NCI-H128 (cell line): Measurements from ENCODE around the gene CCDC102B.
"Not testable (repeated sequence)": the region's sequence is repeated elsewhere in the genome, so short reads cannot be mapped to it uniquely, and the experiment has no call there.

Experiments used
- DNase-seq: peaks from one replicate; lab custom pipeline; 2025; ENCODE audit not compliant: unreplicated experiment; lab: John Stamatoyannopoulos, UW

Gene CCDC102B

DNA sequence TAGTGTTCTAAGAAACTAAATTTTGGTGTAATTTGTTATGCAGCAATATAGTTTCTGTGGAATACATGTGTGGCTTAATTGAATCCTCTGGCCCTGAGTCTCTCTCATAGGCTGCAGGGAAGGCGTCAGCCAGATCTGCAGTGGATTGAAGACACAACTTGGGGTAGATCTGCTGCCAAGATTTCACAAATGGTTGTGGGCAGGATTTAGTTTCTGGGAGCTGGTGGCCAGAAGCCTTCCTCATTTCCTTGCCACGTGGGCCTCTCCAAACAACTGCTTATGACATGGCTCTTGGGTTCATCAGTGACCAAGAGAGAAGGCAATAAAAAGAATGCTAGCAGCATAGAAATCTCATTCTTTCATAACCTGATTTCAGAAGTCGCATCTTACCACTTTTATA lies 28.2 kb downstream of the CCDC102B start:
- DNase-seq: no peak

DNA sequence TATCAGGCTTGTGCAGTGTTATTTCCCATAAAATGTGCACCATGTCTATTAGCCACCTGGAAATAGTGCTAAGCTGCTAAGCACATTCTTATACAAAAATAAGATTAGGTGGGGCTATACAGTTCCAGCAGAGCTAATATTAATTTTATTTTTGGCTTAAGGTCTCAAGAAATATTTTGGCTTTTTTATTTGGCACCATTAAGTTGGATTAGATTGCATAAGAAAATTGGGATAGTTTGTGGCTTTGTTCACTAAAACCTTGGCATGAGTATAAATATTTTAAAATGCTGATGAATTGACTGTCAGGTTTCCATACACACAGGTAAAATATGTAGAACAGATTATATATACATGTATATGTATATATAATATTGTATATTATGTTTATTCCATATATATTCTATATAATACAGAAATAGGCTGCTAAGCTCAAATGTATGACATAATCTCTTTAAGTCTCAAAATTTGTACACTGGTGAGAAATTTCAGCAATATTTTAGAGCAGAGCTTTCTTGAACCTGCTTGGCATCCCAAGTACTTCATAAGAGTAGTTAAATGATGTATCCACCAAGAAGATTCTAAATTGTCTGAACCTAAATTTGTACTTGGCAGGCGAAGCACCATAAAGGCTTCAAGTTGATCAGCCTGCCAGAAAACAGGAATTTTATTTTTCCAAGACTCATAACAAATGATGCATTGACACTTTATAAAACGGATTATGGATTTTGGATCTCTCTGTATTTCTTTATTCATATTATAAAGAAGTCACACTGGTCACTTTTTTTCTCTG lies 32.6 kb downstream of the CCDC102B start:
- no peak for DNase-seq

DNA sequence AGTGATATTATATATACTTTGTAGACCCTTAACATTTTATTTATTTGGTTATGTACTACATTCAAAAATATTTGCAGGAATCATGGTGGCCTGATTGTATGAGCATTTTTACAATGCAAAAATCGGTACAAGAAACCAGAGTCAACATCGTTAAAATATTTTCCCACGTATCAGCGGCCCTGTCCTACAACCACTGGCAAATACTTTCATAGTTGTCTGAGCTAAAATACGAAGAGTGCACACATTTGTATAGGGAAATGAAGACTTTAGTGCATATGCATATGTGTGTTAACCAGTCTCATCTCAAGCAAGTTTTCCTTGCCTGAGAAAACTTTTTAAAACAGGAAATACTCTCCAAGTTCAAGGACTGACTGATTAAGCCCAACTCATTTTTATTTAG lies 35.9 kb downstream of the CCDC102B start:
- no peak for DNase-seq

DNA sequence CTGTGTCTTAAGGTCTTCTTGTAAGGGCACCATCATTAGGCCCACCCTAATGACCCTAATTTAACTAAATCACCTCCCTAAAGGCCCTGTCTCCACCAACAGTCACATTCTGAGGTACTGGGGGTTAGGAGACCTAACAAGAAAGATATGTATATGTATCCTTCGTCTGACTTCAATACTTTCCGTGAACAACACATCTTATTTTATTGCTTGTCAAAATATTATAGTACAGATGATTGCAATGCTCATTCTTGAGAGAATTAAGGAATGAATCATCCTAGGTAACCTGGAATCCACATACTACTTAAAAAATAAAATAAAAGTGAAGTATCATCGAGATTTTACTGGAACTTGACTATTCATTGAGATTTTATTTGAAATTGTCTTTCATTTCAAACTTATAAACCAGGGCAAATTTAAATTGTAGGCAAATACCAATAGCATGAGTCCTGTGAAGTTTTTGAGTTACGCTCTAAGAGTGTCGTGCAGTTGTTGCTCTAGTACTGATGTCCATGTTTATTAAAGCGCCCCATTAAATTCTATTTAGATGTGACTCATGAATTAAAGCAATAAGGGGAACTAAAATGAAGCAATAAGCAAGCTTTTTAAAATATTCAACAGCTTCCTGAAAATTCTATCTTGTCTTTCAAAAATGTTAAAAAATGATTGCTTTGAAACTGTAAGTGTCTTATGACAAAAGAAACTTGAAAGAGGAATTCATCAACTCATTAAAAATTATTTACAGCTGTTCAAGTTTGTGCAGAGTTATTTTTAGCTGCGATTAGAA lies 40.0 kb downstream of the CCDC102B start:
- DNase-seq: no peak

DNA sequence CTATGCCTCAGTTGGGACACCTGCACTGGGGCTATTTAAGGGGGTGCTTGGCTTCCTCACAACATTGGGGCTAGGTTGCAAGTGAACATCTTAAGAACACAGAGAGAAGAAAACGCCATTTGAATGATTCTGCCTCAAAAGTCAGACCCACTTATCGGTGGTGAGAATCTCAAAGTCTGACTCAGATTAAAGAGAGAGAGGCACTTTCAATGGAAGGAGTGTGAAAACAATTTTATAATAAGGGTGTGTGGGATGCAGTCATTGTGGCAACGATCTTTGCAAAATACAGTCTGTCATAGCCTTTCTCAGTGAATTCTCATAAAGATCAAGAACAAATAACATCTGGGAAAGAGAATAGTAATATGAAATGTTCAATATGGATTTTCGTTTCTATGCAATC lies 41.8 kb downstream of the CCDC102B start:
- no peak for DNase-seq

DNA sequence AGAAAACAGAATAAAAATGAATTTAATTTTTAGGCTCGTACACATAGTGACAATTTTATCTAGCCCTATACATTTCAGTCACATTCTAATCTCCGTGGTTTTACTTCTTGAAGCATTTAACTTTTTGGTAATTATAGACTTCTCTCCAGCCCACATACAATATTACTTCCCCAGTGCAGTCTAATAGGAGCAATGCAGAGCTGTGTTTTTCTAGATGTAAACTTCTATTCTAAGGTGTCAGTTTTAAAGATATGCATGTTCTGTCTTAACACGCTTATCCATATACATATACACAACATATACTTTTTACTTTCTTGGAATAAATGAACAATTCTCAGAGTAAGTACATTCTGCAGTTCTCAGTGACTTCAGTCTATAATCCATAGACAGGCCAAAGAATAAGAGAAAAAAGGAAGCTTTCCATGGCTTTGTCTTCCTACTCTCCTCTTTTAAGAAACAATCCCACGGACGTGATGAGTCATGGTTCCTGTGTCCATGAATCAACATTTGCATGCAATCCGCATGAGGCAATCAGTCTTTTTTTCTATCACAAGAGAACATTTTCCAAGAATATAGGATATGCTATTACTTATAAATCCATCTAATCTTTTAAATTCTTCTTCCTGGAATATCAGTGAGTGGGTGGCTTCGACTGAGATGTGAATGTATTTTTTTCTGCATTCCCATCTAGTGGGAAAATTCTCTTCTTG lies 42.8 kb downstream of the CCDC102B start:
- DNase-seq: no peak

DNA sequence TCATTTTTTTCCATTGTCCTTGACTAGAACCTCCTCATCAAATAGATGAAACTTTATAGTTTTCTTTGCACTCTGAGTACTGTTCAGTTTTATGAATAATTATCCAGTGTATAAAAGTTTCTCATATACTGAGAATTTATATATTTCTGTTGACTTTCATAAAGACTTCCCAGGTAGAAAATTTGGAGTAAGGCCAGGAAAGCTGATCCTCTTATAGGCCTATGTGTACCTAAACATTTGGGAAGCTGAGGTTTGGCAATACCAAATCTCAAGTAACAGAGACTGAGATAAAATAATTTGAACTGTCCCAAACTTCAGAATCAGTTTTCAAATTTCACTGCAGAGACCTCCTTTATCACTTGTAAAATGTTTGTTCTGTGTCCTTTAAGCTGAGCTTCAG lies 43.4 kb downstream of the CCDC102B start:
- DNase-seq: no peak

DNA sequence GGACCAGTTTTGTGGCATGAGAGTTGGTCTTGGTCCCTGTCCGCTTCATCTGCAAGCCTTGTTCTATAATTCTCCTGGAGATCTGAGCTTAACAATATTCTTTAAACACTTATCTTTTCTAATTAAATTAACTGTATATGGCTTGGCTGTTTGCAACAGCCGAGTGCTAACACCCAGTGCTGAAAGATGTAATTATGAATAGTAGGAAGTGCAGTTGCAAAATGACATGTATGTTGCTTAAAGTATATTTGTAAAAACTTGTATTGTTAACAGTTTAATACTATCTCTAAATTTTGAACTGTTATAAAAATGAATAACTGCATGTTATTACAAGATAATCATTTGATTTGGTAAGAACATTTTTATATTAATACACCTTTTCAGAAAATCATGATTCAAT lies 45.1 kb downstream of the CCDC102B start:
- DNase-seq: no peak

DNA sequence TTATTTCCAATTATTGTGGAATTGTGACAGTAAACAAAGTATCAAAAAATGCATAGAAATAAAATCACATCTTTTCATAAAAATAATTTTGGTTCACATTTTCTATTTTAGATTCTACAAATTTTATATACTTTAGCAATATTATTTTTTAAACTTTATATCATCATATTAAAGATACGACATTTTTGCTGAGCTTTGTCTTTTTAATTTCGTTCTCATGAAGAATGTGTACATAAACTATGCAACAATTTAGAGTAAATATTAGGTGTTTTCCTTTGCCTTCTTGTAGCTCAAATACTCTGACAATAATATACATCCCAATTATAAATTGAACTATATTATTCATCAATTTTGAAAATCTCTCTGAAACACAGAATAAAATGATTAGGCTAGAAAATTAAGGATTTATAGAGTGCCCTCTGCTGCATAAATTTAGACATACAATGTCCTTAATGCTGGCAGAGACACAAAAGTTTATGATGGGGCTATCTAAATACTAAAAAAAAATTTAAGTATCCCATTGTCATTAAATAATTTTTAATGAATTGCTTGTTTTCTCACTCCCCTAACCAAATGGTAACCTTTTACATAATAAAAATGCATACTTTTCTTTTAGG lies 45.7 kb downstream of the CCDC102B start:
- DNase-seq: no peak

DNA sequence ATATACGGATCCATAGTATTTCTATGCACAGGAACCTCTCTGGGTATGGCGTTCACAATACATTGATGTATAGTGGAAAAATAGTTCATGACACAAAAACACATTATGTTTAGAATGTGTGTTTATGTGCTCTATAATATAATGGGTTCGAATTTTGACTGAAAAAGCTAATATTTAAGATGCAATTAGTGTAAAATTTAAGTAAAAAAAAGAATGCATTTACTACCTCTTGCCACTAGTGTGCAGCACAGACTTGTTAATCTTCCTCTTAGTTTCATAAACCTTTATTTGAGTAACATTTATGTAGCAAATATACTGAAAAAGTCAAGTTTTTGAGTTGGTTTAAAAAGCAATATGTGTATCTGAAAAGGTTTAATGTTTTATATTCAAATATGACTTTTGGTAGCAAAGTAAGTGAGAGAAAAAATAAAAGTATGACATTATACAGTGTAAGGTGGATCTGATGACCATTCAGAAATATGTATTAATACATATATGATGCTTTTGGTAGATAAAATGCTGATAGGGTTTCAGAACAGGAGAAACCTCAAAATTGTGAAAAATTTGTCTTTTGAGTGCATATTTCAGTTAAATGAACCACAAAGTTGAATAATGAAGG lies 49.4 kb downstream of the CCDC102B start:
- DNase-seq: no peak

DNA sequence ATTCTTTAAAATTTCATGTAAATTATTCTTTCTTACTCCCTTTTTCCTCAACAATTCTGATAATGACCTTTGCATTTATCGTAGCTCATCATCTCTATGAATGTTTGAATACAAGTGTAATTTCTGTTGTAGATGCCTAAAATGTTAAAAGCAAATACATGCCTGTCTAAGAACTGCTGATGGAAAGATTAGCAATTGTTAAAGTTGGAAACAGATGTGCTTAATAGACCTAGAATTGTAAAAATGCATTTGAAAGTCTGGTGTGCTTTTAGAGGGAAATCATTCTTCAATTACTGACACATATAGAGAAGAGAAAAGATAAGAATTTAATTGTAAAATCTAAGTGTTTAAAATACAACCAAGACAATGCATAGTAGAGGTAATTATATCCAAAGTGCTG lies 50.4 kb downstream of the CCDC102B start:
- DNase-seq: no peak

DNA sequence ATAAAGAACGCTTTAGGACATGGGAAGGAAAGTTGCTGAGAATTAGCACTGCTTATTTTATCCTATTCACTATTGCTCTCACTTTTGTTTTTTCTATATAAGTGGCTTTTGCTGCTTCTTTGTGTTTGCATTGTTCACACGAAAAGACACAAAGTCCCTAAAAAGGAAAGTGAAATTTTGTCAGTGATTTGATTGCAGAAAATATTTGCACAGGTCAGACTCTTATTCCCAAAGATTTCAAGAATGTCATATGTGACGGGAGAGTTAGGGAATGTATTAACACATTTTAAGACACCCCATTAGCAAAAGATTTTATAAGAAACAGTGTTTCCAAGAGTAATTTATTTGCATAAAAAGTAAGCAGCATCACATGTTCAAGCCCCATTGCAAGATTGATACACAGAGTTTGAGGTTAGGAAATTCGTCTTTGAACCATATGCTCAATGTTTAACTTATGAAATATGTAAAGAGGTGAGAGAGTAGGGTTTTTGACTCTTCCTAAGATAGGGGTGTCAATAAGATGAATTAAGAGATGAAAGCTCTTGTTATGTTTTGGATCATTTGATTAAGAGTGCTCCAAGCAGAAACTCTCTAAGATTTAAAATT lies 57.0 kb downstream of the CCDC102B start:
- no peak for DNase-seq

DNA sequence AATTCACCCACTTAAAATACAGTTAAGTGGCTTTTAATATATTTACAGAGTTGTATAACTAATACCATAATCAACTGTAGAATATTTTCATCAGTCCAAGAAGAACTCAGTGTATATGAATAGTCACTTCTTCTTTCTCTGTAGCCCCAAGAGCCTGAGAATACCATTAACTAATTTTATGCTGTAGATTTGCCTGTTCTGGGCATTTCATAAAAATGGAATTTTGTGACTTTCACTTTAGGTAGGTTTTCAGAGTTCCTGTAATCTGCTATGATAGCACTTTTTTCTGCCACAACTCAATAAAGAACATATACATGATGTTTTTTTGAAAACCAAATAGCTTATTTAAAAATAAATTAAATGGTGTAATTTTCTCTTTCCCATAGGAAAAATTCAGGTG lies 57.6 kb downstream of the CCDC102B start:
- no peak for DNase-seq

DNA sequence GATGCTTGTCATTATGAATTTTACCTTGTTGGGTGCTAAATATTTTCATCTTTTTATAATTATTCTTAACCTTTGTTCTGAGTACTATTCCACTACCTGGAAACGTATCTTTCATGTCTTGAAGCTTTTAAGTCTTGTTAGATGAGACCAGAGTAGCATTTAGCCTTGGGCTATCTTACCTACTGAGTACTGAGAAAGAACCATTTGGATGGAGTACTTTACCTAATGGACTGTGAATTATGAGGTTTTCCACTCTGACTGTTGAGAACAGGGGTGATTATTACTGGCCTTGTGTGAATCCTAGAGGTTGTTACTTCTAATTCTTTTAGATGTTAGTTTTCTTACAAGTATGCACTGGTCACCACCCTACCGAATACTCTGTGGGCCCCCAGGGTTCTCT lies 63.5 kb downstream of the CCDC102B start:
- DNase-seq: no peak

DNA sequence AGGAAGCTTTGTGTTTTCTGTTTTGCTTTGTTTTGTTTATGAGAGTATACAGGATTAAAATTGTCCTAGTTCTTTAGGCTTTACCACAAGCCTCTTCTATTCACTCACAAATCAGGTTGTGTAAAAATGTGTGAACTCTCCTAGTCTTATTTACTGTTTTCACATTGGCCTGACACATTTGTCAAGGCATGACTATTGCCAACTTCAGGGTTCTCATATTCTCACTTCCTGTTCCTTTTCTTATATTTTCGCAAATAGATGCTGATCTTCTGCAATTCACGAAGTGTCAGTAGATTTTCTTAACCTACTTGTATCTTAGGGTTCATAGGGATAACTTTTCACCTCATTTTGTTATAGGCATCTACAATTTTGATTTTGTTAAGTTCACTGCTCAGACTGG lies 67.1 kb downstream of the CCDC102B start:
- no peak for DNase-seq

DNA sequence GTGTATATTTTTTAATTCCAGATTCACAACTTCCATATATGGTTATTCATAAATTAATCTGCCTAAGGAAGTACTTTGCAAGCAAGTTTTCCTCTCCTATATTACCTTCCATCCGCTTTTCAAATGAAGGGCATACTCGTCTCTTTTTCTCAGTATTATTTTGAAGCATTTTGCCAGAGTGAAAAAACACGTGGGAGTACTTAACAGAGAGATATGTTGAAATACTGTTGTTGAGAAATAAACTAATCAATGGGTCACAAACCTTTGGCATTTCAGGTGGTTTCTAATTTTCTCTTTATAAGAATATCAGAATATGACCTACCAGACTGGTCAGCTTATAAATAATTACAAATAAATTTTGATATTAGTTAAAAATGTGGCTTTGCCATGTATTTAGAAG lies 67.6 kb downstream of the CCDC102B start:
- DNase-seq: no peak

DNA sequence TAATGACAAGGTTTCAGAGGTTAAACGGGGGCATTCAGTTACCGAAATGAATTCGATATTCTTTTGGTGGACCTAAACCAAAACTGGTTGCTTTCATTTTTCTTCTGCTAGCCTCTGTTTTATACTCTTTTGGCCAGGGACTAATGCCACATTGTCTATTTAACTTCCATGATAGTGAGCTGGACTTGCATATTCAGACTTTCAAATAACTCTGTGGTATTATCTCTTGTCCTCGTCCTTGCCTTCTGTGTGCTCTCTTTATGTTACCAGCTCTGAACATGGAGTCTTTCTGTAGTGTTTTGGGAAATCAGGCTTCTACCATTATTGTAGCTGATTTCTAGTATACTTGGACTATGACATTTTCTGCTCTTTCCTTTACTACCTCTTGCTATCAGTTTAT lies 75.1 kb downstream of the CCDC102B start:
- no peak for DNase-seq

DNA sequence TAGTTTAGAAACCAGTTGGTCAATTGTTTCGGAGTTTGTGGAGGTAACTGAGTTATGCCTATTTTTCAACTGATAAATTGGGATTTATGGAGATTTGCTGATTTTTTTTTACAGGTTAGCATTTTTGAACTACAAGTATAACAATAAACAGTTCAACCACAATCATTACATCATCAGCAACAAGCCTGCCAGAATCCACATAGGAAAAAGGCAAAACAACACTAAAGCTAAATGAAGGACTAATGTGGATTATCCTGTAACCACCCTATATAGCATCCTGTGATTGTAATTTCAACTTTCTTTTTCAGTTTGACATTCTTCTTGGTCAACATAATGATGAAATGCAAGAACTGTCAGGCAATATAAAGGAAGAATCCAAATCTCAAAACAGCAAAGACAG lies 76.5 kb downstream of the CCDC102B start:
- DNase-seq: no peak

DNA sequence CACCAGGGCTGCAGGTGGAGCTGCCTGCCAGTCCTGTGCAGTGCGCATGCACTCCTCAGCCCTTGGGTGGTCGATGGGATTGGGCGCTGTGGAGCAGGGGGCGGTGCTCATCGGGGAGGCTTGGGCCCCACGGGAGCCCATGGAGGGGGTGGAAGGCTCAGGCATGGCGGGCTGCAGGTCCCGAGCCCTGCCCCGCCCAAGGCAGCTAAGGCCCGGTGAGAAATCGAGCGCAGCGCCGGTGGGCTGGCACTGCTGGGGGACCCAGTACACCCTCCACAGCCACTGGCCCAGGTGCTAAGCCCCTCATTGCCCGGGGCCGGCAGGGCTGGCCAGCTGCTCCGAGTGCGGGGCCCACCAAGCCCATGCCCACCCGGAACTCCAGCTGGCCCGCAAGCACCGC lies 82.1 kb downstream of the CCDC102B start:
- not testable (repeated sequence) for DNase-seq

DNA sequence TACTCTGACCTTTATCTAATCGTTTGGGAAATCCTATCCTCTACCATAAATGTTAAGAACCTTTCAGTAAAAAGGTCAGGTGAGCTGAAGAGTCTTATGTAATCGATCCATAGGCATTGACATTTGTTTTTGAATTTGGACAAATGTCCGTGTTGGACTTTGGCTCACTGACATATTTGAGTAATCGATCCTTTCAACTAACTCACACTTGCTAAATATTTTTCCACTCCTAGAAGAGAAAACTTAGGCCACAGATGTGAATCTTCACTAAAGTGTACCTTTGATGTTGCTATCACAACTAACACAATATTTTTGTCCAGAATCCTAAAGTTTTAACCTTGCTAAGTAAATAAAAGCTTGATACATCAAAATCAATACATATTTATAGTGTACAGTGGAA lies 89.5 kb downstream of the CCDC102B start:
- DNase-seq: no peak

DNA sequence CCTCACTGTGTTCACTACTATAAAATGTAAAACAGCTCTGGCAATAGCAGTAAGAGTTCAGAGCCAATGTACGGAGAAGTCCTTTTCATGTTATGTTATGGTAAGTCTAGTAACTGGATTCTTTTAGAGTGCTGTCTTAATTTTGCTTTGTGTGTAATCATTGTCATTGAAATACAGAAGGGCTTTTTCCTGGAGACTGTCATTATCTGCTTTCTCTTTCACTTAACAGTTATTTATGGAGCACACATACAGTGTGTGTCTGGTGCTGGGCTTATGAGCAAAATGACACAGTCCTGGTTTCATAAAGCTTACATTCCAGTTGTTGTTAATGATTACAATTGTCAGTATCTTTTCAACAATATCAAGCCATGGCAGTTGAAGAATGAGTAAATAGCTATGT lies 95.5 kb downstream of the CCDC102B start:
- DNase-seq: no peak
